Fibroblast of peridontal ligament (primary cell): Measurements from ENCODE around the gene JMJD7.

Experiments
- DNase-seq: peaks from one replicate; pipeline ENCODE4 v3.0.0-alpha.2; 2010; ENCODE audit errors: extremely low read depth

The JMJD7 gene

GRCh38 chr15:41865490-41866055, 37.7 kb downstream of the JMJD7 start:
- no peak for DNase-seq

DNA sequence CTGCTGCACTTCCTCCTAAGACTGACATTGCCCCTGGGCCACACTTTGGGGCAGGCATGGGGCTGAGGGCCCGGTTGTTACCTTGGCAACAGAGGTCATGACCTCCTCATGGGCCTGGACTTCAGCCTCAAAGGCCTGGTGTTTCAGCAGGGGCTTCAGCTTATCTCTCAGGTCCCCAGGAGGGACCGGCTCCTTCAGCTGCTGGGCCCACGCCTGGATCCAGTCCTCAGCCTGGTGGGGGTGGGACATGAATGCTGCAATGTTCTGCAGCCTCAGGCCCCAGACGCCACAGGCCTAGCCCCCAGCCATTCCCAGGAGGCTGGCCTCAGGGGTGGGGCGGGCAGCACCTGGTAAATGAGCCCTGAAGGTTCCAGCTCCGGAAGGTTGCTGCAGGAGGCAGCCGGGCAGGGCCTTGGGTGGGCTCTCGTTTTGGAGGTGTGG, 38.4 kb downstream of the JMJD7 start:
- DNase-seq, result no peak

- no peak for DNase-seq
Observed at GRCh38 chr15:41866872-41867579, 39.1 kb downstream of the JMJD7 start.

DNA sequence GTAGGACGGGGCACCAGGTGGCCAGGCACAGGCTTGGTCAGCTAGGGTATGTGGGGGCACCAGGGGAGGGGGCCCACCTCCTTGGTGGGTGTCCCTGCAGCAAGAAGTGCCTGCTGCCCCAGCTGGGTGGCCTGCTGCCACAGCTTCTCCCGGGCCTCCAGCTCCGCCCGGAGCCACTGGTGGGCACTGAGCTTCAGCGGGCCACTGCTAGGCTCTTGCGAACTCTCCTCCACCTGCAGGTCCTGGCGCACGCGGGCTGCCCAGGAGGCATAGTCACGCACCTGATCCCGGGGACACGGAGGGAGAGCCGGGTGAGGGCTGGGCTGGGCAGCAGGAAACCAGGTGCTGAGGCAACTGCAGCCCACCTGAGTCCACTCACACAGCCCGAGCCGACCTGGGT, 40.4 kb downstream of the JMJD7 start:
- DNase-seq, result no peak

- DNase-seq, result no peak
Observed at GRCh38 chr15:41869770-41870688, 42.1 kb downstream of the JMJD7 start.

GRCh38 chr15:41870689-41871081, 42.8 kb downstream of the JMJD7 start:
- DNase-seq, result peak; percentile 19

GRCh38 chr15:41871175-41871905, 43.4 kb downstream of the JMJD7 start:
- DNase-seq, result no peak

GRCh38 chr15:41872166-41872747, 44.4 kb downstream of the JMJD7 start:
- DNase-seq, result no peak

- no peak for DNase-seq
Observed at GRCh38 chr15:41873711-41874110, 45.8 kb downstream of the JMJD7 start.

GRCh38 chr15:41874736-41875135, 46.8 kb downstream of the JMJD7 start:
- DNase-seq, result no peak

DNA sequence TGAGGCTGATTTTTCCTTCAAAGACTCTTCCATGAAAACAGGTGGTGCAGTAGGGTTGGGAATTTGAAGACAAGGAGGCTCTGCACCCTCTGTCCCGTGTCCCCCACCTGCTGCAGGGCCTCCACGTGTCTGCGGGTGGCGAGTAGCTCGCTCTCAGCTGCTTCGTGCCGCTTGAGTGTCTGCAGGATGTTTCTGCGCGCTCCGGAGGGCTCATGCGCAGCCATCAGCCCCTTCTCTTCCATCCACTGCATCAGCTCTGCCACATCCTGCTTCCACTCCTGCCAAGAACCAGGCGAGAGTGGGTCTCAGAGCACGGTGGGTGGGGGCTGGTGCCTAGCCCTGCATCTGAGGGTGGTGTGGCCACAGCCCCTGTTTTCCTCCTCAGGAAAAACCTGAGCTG, 48.1 kb downstream of the JMJD7 start:
- no peak for DNase-seq

- DNase-seq, result no peak
Observed at GRCh38 chr15:41876689-41877088, 48.8 kb downstream of the JMJD7 start.

DNA sequence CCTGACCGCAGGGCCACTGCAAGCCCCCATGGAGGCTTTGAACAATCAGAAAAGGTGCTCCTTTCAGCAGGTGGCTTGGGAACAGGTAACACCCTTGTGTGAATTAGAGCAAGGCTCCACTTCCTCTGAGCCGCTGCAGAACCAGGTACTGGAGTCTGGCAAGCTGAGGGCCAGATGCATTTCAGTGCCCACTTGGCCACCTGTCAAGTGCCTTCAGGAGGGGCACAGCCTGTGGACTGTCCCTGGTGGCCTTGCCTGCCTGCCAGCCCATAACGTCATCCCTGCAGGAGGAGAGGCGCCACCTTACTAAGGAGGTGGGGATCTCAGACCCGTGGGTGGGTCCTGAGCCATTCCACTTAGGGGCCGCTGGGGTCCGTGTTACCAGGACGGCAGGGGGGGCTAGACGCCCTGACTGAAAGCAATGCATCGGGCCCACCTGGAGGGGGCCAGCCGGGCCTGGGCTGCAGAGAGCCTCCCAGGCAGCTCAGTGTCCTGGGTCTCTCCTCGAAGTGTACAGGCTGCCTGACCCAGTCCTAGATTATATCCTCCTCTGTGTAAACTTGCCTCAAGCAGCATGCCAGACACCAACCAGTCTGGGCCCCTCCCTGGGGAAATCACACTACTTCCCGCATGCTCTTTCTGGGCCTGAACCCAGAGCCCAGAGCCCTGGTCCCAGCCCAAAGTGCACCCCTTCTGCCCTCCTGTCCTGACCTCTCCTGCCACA, 49.9 kb downstream of the JMJD7 start:
- no peak for DNase-seq

- no peak for DNase-seq
Observed at GRCh38 chr15:41878355-41878699, 50.4 kb downstream of the JMJD7 start.

- no peak for DNase-seq
Observed at GRCh38 chr15:41879321-41879845, 51.5 kb downstream of the JMJD7 start.

GRCh38 chr15:41880156-41880877, 52.4 kb downstream of the JMJD7 start:
- no peak for DNase-seq

DNA sequence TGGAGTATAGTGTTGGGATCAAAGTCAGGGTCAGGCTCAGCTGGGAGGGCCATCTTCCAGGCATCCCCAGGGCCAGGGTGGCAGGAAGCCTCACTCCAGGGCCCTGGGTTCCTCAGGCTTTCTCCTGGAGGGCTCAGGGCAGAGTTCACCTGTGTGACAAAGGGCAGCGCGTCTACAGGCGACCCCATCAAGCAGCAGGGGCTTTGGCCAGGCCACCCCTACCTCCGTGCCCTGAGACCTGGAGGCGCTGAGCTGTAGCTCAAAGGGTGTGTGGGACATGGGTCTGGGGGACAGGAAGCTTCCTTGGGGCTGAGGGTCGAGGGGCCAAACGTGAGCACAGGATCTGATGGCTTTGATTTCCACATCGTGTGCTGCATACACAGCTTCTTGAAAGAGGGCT, 53.2 kb downstream of the JMJD7 start:
- DNase-seq, result no peak

- no peak for DNase-seq
Observed at GRCh38 chr15:41881550-41881919, 53.6 kb downstream of the JMJD7 start.

- DNase-seq, result no peak
Observed at GRCh38 chr15:41881920-41882688, 54.2 kb downstream of the JMJD7 start.
